Fibroblast of upper back skin (primary cell): ENCODE data around the gene HYPK.

Experiments
- DNase-seq: peaks from one replicate; pipeline ENCODE4 v3.0.0-alpha.2; 2013

HYPK gene, protein sequence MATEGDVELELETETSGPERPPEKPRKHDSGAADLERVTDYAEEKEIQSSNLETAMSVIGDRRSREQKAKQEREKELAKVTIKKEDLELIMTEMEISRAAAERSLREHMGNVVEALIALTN

DNA sequence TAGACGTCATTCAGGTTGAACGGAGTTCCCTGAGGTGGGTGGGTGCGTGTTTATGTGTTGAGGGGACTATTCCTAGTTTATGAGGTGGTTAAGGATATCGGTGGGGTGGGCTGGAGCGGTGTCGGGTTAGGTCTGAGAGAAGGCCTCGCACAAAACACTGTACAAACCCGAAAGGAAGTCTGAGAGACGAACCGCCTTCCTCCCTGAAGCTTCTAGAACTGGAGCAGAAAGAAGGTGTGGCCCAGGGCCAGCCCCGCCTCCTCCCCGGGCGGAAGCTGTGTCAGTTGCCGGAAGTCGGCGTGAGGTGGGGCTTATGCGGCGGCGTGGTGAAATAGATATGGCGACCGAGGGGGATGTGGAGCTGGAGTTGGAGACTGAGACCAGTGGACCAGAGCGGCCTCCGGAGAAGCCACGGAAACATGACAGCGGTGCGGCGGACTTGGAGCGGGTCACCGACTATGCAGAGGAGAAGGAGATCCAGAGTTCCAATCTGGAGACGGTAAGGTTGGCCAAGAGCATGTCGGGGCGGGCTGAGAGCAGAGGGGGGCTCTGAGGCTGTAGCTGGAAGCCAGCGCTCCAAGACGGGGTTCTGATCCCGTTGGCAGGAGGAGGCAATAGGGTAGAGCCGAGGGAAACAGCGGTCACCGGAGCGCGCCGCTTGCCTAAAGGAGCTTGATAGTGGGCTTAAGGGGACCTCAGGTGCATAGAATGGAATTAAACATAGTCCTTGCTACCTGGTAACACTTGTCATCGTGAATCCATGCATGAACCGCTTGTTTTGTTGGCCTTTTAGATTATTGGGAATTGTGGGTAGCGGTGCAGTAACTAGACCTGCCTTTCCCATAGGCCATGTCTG is at the start of gene HYPK:
Gene HYPK, plus strand, starts transcription at position 314 of the 856 bp plus-strand sequence. Its CDS starts 24 bp downstream, at position 338.
- peak; percentile 87 for DNase-seq

DNA sequence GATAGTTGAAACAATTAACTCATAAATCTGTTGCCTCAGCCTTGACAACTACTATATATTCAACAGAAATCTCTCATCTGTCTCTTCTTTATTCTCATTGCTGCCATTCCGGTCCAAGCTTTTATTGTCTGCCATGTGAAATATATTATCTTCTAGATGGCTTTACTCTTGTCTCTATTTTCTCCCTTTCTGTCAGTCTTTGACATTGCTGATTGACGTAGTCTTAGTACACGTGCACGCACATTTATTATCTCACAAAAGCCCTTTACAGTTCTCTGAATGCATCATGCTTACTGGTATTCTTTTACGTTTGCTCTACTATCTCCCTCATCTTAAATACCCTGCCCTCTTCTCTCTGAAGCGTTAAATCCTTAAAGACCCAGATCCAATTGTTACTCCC is 48.5 kb upstream of the HYPK start:
- DNase-seq, result no peak

DNA sequence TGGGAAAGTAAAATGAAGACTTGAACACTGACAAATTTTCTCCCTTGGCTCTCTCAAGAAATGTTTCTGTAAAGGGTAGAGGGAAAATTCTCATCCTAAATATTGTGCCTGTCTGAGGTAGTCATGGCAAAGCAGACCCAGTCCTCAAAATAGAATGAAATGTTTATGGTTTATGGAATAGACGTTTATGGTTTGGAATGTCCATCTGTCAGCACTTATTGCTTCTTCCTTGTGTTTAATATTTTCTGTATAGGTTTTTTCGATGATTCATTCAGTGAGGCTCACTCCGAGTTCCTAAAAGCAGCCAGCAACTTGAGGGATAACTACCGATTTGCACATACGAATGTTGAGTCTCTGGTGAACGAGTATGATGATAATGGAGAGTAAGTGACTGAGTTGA is 37.6 kb upstream of the HYPK start:
- peak; percentile 75 for DNase-seq

DNA sequence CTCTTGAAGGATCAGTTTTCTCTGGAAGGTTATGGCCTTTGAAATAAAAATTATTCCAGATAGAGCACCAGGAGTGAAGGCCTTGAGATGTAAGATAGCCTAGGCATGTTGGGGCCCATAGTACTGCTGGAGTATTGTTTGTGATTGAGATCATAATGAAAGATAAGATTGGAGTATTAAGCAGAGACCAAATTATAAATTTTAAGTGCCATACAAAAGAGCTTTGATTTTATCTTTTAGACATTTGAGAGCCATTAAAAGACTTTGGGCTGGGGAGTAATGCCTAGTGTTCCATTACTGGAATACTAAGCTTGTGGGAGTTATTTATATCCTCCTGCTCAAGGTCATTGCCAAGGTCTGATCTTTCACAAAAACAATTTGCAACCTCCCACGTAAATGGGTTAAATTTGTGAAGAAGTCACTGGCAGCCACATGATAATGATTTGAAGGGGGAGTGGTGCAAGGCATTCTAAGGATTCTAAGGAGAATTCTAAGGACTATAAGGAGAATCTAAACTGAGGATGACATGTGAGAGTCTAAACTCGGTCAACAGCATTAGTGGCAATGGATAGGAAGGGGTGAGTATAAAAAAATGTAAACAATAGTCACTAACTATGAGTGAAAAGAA is 36.5 kb upstream of the HYPK start:
- DNase-seq, result no peak

DNA sequence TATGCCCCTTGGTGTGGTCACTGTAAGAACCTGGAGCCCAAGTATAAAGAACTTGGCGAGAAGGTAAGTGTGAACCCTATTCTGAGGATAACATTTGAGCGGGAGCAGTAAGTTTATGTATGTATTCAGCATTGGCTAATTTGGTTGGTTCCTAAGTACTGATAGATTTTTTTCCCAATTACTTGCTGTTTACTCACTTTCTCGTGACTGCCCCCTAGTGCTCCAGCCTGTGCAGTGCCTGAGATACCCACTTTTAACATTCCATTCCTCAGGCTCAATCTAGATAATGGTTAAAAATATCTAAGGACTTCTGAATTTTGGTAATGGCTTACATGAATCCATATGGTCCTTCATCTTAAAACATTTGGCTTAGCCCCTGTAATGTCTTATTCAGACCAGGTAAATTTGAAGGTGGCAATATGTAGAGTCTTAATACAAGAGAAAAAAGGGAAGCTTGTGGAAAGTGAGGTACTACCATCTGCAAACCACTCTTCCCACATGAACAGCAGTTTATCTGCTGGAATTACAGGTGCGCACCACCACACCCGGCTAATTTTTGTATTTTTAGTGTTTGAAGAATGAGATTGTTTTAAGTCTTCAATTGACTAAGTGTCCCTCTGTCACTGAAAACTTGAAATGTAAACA is 30.7 kb upstream of the HYPK start:
- DNase-seq, result peak; percentile 66

DNA sequence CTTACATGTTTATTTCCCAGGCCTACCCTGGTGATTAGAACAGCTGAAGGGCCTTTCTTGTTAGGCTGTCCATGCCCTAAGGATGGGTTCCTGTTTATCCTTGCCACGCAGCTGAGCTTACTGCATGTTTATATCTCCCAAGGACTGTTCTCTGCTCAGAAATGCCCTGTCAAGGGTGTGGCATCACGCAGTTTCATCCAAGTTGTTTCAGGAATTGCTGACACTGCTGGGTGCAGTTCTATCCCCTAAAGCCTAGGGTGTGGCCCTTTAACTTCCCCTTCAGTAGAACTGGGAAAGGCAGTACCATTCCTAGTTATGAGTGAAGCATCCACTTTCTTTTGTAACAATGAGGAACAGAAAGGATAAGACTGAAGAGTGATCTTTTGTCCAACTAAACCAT is 28.6 kb upstream of the HYPK start:
- DNase-seq, result no peak

DNA sequence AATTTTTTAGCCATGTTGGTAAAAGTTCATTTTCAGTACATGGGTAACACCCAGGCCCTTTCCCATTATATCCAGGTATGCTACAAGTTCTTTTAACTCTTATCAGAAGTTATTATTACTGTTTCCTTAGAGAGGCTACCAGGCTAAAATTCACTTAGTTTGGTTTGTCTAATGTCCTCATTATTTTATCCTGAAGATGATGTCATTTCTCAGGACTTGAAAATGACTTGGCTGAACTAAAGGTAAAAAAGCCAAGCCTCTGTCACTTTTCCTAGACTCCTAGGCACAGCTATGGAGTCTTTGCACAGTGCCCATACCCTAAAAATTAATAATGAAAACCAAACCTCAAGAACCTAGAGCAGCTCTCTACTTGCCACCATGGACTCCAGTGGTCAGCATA is 27.8 kb upstream of the HYPK start:
- DNase-seq, result no peak

DNA sequence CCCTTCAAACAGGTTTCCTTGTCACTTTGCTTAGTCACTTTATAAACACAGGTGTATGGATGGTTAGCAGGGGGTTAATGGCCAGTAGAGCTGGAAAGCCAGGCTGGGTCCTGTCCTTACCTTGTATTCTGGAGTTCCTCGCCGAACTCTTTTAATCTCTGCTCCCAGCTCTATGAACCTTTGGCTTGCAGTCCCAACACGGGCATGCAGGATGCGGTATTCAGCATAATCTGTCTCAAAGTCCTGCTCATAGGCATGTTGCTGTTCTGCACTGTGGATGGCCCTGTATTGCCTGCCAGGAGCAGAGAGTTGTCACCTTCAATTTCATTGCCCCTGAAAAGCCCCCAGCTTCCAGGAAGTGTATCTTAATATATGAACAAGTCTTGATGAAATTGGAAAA is 26.3 kb upstream of the HYPK start:
- no peak for DNase-seq

DNA sequence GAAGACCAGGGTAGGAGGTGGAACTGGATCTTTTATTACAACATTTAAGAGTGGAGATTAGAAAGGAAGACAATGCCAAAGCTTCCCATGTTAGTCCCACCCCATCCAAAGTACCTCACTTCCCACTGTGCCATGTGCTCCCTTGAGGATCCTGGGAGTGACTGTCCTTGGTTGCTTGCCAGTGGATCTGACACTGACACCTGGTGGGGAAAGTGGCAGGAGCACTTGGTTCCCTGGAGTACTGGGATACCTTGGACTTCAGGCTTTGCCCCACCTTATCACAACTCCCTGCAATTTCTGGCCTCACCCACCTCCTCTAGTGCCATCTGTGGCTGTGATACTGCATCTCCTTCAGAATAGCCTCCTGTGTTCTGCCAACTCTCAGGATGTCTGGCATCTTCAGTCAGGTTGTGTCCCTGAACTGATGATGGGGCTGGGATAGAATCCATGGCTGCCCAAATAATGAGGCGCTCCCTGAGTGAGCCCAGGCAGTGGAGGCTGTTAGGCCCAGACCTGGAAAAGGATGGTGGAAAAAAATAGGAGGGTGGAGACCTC is 24.9 kb upstream of the HYPK start:
- DNase-seq, result peak; percentile 50

DNA sequence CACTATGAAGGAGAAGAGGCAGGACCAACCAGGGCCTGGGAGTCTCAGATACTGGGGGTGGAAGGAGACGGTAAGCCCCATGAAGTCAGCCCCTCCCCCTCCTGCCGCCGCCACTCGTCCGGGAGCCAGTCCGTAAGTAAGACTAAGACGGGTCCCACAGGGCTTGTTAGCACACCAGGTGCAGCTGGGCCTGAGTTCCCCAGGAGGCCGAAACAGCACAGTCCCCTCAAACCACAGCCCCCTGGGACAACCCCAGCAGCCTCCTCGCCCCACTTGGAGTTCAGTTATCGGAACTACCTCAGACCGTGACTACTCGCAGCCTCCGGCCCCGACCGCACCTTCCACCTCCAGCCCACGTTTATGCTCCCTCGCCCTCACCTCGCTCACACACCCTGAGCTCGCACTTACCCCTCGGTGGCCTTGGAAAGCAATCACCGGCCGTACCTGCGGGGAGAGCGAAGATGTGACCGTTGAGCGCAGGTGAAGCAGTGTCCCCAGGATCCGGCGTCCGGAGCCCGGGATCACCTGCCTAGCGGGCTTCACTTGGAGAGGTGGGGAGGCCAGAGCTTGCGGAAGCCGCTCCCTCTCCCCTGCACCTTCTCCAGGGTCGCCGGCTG is 24.2 kb upstream of the HYPK start:
- no peak for DNase-seq

DNA sequence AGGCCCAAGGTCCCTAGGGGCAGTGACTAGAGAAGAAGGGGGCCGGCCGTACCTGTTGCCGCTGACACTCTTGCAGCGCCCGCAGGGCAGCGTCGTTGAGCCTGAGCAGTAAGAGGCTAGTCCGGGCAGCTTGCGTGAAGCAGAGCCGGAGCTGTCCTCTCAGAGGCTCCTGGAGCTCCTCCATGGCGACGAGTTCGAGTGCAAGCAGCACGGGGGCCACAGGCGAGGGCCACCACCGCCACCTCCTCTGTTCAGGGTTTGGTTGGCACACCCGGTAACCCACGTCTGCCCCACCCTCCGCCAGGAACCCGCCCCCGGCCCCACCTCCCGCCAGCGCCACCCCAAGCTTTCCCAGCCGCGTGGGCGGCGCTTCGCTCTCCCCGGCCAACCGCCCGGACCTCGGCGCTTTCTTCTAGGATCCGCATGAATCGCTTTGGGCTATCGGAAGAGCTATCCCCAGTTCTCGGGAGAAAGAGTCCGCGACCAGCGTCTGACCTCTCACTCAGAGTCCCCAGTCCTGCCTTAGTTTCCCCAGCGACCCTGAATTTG is 23.6 kb upstream of the HYPK start, which contains the start of gene ELL3:
Gene ELL3, minus strand, starts transcription at position 249 of the 549 bp plus-strand sequence. Its CDS starts 65 bp downstream, at position 184.
- DNase-seq, result peak; percentile 55

DNA sequence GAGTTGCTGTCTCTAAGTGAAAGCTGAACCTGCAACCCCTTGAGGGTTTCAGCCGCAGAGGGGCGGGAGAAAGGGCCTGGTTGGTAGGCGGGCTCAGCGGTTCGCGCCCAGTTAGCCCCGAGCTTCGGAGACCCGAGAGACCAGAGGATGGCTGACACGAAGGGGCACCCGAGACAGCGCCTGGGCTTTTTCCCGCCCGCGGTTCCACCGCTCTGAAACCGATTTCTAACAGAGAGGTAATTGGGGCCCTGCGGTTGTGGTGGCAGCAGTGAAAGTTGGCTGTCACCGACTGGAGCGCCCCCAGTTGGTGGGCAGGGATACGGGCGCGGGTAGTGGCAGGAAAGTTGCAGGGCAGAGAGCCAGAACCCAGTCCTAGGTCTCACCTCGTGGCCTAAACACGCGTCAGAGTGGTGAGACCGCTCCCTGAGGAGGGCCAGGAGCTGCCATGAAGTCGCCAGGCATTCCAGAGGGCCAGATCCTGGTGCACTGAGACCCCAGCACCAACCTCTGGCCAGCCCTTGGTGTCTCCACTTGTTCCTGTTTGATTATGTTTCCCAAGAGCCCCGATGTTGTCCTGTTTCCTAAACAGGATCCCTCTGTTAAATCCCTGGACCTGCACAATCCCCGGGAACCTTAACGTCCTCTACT is 23.0 kb upstream of the HYPK start:
- peak; percentile 60 for DNase-seq

DNA sequence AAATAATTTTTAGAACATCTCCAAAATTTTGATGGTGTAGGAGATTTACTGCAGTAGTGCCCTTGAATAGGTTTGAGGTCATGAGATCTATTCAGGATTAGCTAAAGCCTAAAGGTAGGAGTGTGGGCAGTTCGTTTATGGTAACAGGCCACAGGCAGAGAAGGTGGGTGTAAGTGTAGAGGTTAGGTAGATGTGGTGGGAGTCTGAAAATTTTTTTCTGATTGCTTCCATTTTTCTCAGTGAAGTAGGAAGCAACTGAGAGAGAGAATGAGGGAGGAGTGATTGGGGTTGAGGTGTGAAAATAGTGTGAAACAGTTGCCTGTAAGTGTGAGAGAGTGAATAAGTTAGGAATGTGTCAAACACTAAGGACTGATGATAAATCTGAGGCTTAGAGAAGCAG is 21.4 kb upstream of the HYPK start:
- DNase-seq, result no peak

DNA sequence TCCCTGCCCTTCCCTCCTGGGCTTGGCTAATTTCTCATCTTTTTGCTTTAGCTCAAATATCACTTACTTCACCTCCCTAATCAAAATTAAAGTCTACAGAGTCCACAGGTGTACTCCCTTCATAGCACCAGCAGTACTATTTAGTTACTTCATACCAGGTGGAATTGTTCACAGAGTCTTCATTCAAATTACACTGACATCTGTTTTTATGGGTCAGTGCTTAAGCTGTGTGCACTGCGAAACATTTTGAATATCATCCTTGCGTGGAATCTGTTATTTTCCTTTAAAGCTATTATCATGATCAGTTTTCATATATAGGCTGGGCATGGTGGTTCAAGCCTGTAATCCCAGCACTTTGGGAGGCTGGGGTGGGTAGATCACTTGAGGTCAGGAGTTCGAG is 11.0 kb upstream of the HYPK start:
- DNase-seq, result no peak

DNA sequence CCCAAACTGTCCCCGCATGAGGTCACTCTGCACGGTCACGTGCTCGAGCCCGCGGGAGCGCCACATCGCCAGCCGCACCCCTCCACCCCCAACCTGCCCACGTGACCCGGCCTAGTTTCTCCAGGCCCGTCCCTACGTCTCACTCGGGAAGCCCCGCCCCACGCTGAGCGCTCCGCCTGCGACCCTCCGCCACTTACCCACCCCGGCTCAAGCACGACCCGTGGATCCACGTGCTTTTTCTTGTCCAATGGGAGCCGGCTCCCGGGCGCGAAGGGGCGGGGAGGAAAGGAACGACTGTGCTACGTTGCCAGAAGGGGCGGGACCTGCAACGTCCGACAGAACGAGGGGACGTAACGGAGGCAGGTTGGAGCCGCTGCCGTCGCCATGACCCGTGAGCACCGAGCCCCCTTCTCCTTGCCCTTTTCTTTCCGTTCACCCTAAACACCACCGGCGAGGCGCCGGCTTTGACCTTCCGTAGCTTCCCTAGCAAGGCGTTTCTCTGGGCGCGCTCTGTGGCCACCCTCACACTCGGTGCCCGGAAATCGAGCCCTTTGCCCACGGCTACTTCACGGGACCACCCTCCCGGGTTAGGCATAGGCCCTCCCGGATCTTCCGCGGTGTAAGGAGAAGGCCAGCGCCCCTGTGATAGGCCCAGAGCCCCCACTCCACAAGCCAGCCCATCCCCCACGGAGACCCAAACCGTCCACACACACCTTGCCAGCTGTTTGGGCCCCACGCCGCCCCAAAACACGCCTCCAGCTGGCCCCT is 8.2 kb upstream of the HYPK start, which contains the start of gene SERF2:
Gene SERF2, plus strand, starts transcription at position 328 of the 768 bp plus-strand sequence. Its CDS starts 57 bp downstream, at position 385.
- DNase-seq, result peak; percentile 100

DNA sequence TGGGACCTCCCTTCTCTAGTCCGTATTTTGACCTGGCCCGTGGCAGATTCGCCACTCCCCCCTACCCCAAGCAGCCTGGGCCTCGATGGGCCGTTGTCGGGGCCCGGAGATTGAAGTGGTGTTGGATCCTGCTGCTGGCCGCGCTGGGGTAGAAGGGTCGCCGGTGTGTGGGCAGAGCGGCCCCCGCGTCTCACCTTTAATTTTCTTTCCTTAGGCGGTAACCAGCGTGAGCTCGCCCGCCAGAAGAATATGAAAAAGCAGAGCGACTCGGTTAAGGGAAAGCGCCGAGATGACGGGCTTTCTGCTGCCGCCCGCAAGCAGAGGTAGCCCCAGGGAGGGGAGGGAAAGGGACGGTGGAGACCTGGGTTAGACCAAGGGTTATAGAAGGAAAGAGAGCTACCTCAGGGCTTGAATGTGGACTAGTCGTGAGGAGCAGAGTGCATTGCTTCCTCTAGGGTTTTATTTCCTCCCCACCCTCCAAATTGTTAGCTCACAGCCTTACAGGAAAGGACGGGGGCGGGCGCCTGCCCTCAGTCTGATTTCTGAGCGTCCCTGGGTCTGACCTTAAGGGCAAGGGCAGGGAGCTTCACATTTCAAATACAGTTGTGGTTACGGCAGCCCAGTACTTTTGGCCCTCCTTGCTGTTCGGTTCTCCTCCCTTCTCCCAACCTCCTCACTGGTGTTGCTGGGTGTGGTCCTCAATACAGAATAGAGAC is 7.5 kb upstream of the HYPK start:
- DNase-seq, result peak; percentile 28

DNA sequence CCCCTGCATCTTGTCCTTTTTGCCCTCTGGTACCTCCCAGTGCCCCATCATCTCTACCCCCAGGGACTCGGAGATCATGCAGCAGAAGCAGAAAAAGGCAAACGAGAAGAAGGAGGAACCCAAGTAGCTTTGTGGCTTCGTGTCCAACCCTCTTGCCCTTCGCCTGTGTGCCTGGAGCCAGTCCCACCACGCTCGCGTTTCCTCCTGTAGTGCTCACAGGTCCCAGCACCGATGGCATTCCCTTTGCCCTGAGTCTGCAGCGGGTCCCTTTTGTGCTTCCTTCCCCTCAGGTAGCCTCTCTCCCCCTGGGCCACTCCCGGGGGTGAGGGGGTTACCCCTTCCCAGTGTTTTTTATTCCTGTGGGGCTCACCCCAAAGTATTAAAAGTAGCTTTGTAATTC is 6.8 kb upstream of the HYPK start:
- DNase-seq, result no peak

DNA sequence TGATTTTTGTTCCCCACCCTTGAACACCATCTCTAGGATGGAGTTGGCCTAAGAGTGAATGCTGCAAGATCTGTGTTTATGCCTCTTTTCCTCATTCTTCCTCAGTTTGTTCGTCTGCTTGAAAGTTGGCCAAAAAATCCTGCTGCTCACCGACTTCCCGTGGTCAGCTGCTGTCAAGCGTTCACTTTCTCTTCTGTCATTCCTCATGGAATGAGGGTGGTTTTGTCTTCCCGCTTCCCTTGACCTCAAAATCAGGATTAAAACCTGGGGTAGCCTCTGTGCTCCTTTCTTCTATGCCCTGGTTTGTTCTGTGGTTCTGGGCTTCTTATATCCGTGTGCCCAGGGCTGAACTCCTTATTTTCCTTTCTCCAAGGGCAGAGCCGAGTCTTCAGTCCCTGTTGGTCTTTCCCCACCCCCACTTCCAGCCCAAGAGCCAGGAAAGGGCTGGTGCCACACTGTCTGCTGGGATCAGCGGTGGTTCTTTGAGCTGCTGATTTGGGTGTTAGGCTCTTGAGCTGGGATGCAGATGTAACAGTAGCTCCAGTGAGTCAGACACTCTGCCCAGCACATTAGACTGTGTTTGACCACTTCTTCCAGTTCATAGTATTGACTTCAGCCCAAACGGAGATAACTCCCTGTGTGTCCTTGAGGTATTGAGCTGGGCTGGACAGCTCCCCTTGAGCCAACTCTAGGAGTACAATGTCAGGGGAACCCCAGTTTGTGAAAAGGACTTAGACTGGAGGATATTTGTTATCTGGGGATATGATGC is 5.9 kb upstream of the HYPK start:
- peak; percentile 49 for DNase-seq

DNA sequence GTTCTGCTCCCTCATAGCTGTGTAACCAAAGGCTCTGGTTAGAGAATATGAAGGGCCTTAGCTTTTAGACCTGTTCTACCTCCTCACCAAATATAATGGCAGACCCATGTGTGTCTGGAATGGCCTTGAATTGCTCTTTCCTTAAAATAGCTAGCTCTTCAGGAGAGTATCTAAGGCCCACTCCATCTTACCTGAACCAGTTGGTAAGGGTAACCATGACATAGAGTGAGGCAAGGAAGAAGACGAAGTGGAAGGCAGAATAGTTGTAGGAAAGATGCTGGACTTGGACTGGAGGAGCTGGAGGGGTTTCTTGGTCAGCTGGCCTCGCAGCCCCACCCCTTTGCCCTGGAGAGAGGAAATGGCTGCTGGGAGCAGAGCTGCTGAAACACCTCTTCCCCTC is 5.2 kb upstream of the HYPK start:
- no peak for DNase-seq
